TTC549 (cell line): Measurements from ENCODE around the gene AK5.

Experiments used
- FAIRE-seq: peaks from 2 replicates; lab custom pipeline; 2012; peaks lifted over from hg19 to GRCh38; lab: Jason Lieb, UNC

AK5 gene

DNA sequence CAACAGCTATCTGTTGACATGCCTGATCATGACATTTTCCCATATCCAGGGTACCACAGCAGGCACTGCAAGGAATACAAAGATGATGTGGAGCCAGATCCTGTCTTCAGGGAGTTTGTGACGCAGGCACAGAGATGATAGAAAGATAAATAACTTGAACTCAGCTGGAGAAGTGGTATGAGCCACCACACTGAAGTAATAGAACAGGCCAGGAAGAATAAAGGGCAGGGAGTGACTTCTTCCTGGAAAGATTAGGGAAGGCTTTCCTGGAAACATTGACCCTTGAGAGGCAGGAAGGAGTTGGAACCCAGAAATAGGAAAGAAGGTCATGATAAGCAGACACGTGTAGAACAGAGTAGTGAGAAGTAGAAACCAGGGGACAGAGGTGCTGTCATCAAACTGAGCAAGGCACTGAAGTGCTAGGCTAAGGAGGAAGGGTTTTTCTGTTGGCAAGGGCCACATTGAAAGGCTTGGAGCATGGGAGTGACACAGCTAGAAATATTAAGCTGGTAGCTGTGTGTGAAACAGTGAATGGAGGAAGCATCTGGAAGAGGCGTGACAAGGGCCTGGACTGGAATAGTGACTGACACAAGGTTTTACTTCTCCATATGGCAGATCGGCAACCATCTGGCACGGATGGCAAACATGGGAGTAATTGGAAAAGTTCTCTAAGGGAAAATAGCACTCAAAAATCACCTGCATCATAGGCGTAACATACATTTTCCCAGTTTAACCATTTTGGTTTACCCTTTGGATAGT is 68.4 kb downstream of the AK5 start:
- FAIRE-seq: no peak

DNA sequence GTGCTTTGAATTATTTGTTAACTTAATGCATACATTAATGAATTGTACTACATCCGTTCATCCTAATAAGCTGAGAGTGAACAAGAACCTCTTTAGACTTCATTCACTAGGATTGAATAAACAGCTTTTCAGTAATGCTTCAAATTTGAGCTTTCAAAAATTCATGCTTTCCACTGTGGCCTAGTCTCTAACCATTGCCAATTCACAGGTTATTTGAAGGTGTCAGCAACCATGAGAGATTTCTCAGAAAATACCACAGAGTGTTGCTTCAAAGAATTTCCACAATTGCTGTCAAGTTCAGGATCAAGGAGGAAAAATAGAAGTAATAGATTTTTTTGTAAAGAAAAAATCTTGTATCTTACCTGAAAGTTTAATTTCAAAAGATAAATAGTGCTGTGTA is 72.7 kb downstream of the AK5 start:
- no peak for FAIRE-seq

DNA sequence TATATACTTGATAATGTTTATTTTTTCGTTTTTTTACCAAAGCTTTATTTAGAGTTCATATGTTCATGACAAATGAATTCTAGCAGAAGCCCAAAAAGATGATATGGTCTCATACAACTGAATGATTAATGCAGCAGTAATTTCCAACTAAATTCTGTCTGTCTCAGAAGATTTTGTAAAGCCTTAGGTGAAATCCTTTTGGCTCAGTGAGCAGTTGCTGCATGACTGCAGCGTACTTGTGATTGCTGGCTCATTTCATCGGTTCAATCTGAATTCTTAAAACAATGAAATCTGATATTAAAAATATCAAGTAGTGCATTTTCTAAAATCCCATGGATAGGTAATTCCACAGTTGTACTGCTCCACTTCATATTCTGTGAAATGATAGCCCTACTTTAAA is 73.2 kb downstream of the AK5 start:
- no peak for FAIRE-seq

DNA sequence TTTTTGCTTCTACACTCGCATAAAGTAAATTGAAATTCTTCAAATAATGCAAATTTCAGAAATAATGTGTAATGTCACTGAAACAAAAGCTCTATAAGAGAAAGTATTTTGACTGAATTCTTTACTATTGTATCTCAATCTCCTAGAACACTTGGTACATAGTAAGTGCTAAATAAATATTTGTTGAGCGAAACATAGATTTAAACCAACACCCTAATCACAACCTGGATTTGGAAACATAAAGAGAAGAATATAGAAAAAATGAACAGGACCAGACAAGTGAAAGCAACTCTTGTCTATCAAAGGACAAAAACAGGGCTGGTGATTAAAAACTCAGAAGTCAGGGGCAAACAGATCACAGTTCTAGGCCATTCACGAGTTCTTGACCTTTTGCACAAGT is 74.3 kb downstream of the AK5 start:
- FAIRE-seq: no peak

DNA sequence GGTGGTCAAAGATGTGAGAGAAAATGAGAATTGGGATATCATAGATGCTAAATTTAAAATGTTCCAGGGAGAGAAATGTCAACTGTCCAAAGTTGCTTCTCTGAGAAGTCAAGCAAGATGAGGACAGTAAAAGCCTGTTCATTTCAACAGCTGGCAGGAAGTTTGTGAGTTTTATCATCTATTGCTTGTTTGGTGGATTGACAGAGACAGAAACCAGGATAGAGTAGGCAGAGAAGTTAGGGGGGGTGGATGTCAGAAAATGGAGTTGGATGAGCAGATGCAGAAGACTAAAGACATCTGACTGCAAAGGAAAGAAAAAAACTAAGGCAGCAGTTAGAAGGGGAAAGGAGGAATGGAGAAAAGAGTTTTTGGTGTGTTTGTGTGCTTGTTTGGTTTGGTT is 78.4 kb downstream of the AK5 start:
- FAIRE-seq: no peak

DNA sequence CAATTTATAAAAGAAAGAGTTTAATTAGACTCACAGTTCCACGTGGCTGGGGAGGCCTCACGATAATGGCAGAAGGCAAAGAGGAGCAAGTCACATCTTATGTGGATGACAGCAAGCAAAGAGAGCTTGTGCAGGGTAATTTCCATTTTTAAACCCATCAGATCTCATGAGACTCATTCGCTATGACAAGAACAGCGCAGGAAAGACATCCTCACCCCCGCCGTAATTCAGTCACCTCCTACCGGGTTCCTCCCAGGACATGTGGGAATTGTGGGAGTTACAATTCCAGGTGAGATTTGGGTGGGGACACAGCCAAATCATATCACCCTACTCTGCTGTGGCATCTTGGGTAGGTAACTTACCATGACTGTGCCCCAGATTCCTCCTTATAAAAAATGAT is 79.8 kb downstream of the AK5 start:
- FAIRE-seq: no peak

DNA sequence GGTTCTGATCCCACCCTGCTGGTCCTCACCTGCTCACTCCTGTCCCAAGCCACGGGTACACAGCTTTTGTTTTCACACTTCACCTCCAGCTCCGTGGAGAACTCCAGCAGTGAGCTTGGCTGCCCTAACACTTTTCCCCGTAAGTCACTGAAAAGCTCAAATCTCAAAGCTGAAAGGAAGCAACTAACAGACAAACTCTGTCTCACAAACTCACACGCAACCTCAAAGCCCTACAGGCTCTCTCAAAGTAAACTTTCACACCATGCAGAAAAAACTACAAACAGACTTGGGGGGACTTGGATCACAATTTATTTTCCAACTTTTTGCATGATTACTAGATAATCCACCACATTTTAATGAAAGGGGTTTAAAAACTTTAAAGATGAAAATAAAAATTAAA is 88.3 kb downstream of the AK5 start:
- no peak for FAIRE-seq

DNA sequence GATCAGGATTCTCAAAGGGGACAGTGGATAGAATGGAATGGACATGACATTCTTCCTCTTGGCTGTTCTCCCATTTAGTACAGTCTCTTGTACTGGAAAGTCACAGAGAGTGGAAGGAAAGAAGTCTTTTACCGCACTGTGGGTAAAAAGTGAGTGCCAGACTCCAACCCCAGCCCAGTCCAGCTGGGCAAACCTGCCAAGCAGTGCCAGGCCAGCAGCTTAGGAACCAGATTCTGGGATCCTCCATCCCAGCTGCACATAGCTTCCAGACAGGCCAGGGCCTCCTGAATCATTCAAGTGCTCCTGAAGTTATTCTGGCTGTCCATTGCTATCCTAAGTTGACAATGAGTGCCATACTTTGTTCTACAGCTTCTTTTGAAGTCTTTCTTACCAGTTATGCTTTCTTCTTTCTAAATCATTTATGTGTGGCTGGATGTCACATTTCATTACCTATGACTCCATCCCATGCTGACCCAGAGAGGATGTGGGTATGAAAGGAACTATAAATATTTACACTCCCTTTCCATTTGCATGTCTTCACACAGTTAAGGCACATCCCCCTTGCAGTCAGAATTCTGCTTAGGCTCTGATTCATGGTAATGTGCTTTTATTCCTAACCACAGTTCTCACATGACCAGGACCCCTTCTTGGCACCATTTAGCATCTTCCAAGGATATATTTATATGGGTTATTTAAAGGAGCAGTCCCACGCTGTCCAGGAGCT is 88.9 kb downstream of the AK5 start:
- FAIRE-seq: no peak

DNA sequence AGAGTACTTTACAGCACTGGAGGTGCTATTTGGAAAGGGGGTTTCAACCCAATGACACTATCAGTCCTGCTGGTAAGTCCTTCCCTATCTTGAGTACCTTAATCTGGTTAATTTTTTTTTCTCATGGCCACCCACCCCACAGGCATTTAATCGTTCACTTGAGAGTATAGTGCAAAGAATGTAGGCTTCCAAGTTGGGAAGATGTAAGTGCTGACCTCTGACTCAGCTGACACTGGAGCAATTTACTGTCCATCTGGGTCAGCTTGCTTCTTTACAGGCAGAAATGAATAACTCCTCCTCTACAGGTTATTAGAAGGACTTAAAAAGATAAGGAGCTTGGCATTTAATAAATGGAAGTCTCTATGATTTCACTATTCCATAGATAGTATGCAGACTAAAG is 89.6 kb downstream of the AK5 start:
- FAIRE-seq: no peak

DNA sequence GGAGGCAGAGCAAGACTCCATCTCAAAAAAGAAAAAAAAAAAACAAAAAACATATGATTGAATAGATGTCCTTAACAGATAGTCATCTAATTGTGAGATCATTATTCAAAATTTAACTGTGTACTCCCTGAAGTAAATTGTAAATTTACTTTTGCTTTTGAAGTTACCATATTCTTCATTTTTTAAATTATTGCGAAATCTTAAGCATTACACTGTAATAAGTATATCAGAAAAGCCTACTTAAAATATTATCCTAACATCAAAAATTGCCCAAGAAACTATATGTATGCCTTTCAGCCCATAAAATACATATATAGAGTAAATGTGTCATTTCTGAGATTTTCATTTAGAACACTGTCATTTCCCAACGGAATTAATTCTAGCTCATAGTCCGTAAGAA is 91.9 kb downstream of the AK5 start:
- no peak for FAIRE-seq

DNA sequence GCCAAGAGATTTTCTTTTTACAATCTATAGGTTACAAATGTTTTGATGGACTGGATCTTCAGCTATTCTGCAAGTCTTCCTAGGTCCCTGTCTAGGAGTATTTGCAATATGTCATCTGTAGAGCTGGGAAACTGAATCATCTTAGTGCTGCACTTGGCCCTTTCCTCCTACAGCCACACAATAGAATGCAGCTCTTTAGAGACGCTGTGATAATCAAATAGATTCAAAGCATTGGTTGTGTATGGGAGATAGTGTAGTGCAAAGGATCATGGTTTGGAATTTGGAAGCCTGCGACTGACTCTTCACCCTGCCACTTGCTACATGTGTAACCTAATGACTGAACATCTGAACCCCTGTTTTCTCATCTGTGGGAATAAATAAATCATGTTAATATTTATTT is 93.7 kb downstream of the AK5 start:
- FAIRE-seq: no peak

DNA sequence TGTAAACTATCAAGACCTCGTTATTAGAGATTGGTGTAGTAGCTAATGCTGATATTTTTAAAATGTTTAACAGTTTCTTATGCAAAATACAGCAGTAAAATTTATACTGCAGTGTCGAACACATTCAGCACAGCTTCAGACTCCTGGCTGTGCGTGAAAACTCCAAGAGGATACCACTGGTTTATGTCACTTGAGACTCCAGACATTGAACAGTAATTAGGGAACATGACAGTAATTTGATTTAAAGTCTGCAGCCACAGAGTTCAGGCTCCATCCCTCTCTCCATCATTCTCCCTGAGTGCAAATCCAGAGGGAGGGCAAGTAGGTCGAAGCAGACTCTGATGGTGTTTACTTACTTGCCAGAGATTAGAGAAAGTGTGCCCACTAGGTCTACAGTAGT is 94.2 kb downstream of the AK5 start:
- FAIRE-seq: no peak

DNA sequence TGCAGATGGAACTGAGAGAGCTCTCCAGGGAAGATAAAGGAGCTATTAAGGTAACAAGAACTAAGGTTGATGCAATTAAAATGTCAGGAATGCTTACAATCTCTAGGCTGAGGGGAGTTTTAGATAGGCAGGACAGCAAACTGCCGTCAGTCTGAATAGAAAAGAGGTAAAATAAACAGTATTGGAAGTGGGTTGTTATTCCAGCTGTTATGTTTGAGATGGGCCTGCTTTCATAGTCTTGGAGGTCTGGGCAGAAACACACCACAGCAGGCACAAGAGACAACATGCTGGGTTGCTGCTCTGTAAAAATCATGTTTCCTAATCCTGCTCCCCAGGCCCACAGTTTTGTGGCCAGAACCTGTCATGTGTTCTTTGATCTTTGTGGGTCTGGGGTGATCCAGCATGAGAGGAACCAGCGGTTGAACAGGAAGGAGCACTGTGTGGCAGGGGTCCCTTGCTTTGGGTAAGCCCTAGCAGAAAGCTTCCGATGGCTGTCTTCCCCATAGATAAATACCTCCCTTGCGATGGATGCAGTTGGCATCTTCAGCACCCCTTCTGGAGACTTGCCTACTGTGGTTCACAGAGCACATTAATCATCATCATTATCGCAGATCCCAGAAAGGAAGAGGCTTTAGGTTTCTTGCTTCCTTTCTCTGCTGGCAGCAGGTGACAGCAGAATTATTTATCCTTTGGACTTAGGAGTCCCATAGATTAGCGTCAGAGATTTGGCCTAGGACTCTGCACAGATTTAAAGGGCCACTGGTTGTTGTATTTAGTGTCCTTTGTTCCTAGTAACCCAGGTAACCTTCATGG is 97.1 kb downstream of the AK5 start:
- FAIRE-seq: no peak

DNA sequence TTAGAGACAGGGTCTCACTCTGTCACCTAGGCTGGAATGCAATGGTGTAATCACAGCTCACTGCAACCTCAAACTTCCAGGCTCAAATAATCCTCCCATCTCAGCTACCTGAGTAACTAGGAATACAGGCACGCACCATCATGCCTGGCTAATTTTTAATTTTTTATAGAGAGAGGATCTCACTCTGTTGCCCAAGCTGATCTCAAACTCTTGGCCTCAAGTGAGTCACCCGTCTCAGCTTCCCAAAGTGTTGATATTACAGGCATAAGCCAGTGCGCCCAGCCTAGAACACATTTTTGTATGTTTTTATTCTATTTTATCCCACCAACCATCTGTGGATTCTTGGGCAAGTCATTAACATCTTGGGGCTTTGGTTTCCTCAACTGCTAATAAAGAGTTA is 100.5 kb downstream of the AK5 start:
- no peak for FAIRE-seq

DNA sequence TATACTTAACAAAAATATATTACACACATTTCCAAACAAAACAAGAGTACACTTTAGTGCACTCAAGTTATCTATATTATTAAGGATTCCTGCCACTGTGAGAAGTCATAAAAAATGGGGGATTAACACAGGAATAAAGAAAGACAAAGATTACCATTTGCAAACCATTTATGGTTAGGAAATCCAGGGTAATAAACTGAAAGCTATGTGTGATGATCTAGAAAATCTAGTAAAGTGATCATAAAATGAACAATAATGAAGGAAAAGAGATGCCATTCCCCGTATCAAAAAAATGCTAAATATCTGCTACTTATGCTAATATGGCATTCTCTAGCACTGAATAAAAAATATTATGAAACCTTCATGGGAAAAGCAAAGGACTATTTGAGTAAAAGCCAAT is 101.4 kb downstream of the AK5 start:
- FAIRE-seq: no peak

DNA sequence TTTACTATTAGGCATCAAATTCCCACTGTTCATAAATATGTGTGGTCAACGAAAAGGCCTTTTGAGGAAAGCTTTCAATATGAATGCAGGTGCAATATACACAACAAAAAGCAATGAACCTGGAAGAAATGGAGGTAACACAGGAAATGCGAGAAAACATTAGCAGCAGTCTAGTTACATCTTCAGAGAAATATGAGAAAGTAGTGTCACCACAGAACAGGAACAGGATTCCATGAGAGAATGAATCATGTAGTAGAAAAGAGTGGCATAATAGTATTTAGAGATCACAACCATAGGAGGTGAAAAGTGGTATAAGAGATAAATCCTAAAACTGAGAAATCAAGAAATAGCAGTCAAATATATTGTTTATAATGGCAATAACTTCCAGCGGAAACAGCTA is 103.7 kb downstream of the AK5 start:
- FAIRE-seq: no peak

DNA sequence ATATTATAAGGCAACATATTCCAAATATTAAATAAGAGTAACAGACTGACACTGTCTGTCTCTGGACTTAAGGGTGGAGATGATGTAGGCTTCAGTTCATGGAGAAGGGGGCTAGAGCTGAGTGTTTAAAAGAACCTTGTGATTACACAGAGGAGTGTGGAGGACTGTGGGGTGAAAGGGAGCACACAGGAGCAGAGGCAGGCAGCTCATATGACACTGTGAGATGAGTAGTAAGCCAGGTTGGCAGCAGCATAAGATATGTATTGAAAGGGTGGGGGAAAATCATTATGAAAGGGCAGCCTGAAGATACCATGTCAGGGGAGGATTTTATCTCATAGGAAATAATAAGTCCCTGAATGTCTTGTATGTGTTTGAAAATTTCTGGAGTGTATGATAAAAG is 104.5 kb downstream of the AK5 start:
- FAIRE-seq: no peak

DNA sequence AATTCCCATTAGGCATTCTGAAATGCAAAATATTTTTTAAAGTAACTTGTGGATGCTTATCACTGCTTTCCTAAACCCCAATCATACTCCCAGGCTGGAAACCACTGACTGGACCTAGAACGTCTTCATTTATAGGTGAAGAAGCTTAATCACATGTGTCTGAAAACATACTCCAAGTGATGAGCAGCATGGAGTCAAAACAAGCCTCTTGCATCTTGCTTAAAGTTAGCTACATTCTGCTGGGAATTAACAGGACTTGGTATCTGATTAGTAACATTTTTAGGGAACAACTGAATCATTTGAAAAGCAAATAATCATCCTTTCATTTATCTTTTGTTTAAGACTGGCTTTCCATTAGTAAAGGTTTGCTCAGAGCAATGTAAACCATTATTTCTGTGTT is 105.7 kb downstream of the AK5 start:
- FAIRE-seq: no peak

DNA sequence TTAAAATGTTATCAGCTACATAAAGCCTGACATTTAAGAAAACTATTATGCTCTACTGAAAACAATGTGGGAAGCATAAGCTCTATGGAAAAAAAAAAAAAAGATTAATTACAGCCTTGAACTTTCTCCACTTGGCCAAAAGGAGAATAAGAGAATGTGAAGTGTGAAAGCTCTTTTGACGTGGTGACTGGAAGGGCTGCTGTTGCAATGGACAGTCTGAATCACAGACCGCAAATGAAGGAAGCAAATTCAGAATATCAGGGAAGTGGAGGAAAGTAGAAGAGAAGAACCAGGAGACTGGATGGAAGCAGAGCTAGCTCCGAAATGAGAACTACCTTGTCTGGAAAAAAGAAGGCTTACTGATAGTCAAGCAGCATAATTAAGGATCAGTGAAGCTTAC is 106.8 kb downstream of the AK5 start:
- FAIRE-seq: no peak

DNA sequence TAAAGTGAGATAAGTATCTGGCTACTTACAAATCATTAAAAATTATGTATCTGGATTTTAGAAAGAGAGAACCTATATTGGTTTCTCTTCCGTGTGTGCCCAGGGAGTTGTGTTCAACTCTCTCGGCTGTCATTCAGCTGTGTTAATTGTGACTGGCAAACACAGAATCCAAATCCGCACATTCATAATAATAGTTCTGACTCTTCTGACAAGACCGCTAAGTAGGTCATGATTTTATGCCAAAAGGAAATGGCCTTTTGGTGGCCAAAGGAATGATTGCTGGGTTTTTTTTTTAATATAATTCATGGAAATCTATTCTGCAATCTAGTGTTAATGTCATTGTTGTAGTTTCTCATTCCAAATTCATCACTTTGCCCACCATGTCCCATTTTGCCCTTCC is 110.7 kb downstream of the AK5 start:
- FAIRE-seq: no peak

DNA sequence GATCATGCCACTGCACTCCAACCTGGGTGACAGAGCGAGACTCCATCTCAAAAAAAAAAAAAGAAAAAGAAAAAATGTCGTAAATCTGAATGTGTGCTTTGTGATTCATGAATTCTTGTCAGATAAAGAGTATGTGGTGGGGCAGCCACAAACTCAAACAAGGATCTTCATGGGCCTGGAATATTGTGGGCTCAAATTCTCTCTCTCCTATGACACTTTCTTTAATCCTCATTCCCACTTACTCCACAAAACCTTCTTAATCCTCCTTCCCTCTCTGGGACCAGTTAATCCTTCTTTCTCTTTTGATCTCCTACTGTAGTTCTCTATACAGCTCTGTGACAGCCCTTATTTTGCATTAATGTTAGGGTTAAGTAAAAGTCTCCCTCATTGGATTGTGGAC is 112.3 kb downstream of the AK5 start:
- no peak for FAIRE-seq

DNA sequence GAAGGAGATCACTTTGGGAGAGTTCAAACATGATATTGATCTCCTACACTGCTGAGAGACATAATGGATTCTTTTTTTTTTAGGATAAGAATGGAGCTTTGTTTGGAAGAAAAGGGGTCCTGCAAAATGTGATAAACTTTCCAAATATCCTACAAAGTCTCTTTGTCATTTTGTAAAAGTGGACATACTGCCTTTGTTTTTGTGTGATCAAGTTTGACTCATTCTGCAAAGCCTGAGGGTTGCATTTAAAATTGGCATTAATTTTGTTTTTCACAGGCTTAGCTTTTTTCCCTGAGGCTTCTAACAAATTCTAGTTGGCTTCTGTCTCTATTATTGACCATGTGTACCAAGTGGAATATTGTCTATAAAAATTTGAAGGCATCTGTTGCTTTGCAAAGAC is 113.2 kb downstream of the AK5 start:
- no peak for FAIRE-seq

DNA sequence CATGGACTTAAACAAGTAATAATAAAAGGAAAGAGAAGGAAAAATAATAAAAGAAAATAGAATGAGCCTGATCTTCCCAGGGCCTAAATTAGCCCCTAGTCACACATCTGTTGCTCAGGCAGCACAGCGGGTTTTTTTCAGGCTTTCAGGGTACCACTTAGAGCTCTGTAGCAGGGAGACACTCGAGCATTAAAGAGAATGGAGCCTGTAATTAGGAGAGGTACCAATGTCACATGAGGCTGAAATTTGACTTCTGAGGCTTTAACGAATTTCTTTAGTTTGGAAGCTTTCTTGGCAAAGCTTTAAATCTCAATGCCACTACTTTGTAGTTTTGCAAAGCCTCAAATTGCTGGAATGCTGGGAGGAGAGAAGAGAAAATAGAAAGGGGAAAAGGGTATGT is 116.3 kb downstream of the AK5 start:
- FAIRE-seq: no peak
